ENCODE results near the gene ASMT.
"Not testable (repeated sequence)": the region's sequence is repeated elsewhere in the genome, so short reads cannot be mapped to it uniquely, and the experiment has no call there.

The ASMT gene

DNA sequence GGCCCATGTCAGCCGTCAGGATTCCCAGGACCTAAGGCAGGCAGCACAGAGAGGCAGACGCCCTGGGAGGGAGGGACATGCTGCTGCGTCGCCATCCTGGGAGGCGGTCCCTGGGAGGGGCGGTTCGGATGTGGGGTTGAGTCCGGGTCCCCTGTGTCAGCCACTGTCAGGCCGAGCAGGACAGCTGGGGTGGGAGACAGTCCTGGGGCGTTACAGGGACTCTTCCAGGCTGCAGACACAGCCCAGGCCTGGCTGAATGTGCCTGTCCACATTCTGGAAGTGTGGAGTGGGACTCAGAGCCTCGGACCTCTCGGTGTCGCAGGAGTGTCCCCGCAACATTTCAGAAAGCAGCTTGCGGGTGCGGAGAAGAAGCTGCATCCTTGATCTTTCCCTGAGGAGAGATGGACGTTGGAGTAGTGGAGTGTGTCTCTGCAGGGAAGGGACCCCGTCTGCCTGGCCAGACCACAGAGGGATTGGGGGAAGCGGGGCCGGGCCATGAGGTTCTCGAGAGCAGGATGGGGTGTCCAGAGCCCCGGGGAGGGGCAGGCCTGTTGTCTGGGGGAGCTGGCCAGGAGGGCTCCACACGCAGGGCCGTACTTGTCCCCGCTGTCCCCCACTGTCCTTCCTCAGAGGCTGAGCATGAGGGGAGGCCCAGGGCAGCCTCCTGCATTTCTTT, 17.4 kb upstream of the ASMT start:
- DNase-seq (ENCODE audit: low spot score) = no peak

DNA sequence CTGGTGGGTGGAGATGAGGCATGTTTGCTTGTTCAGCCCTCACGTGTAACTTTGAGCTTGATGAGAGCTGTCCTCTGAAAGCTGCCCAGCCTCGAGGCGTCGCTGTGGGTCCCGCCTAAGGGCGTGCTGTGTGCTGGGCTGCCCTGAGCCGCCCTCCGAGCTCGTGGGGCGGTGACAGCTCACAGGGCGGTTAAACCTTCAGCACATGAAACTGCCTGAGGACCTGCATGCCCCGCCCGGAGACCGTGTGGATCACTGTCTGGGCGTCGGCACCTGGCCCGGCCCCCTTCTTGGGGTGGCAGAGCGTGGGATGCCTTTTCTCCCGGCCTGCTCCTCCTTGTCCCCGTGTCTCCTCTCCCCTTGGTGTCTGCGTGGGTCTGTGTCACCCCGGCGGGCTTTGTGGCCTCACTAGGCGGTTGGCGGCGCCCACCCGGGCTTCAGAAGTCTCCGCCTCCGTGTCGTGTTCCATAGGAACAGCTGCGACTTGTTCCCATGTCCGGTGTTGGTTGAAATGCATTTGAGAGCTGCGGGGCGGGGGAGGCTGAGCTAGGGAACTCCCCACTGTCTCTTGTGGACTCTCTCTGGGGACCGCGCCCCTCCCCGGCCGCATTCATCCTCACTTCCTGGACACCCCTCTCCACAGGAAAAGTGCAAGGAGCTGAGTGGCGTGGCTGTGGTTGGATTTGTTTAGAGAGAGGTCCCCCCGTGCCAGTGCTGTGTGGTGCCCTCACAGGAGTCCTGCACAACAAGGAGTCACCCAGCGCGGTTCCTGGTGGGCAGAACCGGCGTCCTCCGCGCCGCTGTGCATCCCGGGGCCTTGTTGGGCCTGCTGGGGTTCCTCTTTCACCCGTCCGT, 16.6 kb upstream of the ASMT start:
- DNase-seq (ENCODE audit: low spot score) = no peak

- no peak for DNase-seq (ENCODE audit: low spot score)
These were observed 15.7 kb upstream of the ASMT start for GRCh38 chrX:1598876-1599790.

GRCh38 chrX:1599791-1600405, 15.0 kb upstream of the ASMT start:
- DNase-seq (ENCODE audit: low spot score) = no peak

- no peak for DNase-seq (ENCODE audit: low spot score)
These were observed 14.3 kb upstream of the ASMT start for GRCh38 chrX:1600406-1601050.

GRCh38 chrX:1601051-1601767, 13.7 kb upstream of the ASMT start:
- no peak for DNase-seq (ENCODE audit: low spot score)

- no peak for DNase-seq (ENCODE audit: low spot score)
These were observed 13.1 kb upstream of the ASMT start for GRCh38 chrX:1601768-1602085.

GRCh38 chrX:1602299-1602698, 12.6 kb upstream of the ASMT start:
- no peak for DNase-seq (ENCODE audit: low spot score)

GRCh38 chrX:1606496-1606895, 8.4 kb upstream of the ASMT start:
- no peak for DNase-seq (ENCODE audit: low spot score)

DNA sequence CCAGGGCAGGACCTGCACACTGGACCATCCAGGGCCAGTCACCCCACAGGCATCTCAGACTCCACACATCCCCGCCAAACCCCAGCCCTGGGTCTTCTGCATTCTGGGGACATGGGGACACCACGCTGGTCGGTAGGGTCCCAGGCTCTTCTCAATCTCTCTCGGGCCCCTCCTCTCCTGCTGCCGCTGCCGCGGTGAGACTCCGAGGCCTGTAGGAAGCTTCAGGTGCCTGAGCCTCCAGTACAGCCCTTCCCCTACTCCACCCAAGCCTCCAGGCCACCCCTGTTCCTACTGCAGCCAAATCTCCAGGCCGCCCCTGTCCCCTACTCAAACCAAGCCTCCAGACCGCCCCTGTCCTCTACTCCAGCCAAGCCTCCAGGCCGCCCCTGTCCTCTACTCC, 5.5 kb upstream of the ASMT start:
- no peak for DNase-seq (ENCODE audit: low spot score)

DNA sequence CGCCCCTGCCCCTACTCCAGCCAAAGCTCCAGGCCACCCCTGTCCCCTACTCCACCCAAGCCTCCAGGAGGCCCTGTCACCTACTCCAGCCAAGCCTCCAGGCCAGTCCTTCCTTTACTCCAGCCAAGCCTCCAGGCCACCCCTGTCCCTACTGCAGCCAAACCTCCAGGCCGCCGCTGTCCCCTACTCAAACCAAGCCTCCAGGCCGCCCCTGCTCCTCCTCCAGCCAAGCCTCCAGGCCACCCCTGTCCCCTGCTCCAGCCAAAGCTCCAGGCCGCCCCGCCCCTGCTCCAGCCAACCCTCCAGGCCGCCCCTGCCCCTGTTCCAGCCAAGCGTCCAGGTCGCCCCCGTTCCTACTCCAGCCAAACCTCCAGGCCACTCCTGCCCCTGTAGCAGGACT, 5.1 kb upstream of the ASMT start:
- no peak for DNase-seq (ENCODE audit: low spot score)

DNA sequence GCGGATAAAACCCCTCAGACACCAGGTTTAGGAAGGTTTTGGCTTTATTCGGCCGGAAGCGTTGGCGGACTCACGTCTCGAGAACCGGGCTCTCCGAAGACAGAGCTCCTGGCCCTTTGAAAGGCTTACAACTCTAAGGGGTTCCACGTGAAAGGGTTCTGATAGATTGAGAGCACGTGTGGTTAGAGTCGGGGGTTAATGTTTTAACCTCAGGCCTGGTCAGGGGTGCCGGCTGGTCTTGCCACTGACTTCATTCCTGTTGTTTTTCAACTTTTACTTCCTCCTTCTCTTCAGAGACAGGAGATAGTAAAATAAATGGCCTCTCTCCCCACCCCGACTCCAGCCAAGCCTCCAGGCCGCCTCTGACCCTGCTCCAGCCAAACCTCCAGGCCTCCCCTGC, 4.7 kb upstream of the ASMT start:
- DNase-seq (ENCODE audit: low spot score) = no peak

DNA sequence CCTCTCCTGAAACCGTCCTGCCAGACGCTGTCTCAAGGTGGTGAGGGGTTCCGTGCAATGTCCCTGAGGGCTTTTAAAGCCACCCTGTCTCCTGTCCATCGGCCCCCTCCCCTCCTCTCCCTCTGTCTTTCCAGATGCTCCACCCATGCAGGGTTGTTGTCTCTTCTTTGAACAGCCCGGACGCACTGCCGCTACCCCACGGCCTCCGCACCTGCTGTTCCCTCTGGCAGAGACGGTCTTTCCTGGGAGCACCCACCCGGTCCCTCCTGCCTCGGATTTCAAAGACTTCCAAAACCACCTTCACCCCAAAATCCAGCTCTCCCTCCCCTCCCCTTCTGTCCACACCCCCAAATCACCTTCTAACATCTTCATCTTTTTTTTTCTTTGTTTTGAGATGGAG, 4.1 kb upstream of the ASMT start:
- DNase-seq (ENCODE audit: low spot score) = no peak

DNA sequence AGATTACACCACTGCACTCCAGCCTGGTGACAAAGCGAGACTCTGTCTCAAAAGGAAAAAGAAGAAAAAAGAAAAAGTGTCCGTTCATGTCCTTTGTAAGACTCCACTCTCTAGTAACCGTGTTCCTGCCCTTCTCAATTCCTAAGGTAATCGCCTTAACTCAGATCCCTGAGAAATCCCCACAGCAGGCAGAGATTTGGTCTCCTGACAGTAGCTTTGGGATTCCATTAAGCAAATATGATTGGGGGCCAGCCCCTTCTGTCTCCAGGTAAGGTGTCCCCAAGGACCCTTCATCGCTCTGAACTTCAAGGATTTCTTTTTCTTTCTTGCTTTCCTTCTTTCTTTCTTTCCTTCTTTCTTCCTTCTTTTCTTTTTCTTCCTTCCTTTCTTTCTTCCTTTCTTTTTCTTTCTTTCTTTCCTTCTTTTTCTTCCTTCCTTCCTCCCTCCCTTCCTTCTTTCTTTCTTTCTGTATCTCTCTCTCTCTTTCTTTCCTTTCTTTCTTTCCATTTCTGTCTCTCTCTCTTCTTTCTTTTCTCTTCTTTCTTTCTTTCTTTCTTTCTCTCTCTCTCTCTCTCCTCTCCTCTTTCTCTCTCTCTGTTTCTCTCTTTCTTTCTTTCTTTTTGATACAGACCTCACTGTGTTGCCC, 2.1 kb upstream of the ASMT start:
- DNase-seq (ENCODE audit: low spot score) = no peak

GRCh38 chrX:1618689-1619088, 3.8 kb downstream of the ASMT start:
- no peak for DNase-seq (ENCODE audit: low spot score)

- no peak for DNase-seq (ENCODE audit: low spot score)
These were observed 8.8 kb downstream of the ASMT start for GRCh38 chrX:1623691-1624090.

DNA sequence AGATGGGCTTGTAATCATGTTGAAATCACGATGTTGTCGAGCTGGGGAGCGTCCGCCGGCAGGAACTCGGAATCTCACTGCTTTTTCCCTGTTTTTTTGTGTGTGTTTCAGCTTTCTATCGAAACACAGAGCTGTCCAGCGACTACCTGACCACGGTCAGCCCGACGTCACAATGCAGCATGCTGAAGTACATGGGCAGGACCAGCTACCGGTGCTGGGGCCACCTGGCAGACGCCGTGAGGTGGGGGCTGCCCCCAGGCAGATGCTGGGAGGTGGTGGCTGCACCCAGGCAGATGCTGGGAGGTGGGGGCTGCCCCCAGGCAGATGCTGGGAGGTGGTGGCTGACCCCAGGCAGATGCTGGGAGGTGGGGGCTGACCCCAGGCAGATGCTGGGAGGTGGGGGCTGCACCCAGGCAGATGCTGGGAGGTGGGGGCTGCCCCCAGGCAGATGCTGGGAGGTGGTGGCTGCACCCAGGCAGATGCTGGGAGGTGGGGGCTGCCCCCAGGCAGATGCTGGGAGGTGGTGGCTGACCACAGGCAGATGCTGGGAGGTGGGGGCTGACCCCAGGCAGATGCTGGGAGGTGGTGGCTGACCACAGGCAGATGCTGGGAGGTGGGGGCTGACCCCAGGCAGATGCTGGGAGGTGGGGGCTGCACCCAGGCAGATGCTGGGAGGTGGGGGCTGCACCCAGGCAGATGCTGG, 9.4 kb downstream of the ASMT start:
- not testable (repeated sequence) for DNase-seq (ENCODE audit: low spot score)

GRCh38 chrX:1624861-1625215, 10.0 kb downstream of the ASMT start:
- DNase-seq (ENCODE audit: low spot score) = not testable (repeated sequence)

GRCh38 chrX:1629244-1629643, 14.4 kb downstream of the ASMT start:
- no peak for DNase-seq (ENCODE audit: low spot score)

- no peak for DNase-seq (ENCODE audit: low spot score)
These were observed 31.1 kb downstream of the ASMT start for GRCh38 chrX:1646009-1646408.
